ENCODE results near the gene AKAP13.
"Not testable (repeated sequence)": the region's sequence is repeated elsewhere in the genome, so short reads cannot be mapped to it uniquely, and the experiment has no call there.

Gene AKAP13

GRCh38 chr15:85661859-85662258, 281.5 kb downstream of the AKAP13 start:
- Histone ChIP-seq H3K4me1 (ENCODE audit: control insufficient read depth, insufficient read depth, low read length) (no peaks in the 10 kb centered on the region), H3K4me3 (ENCODE audit: low read depth, low read length) (no peak overlapping the region), H3K27ac (ENCODE audit: extremely low read depth, low read depth, low read length) (no peak overlapping the region), H3K9me3 (ENCODE audit: control insufficient read depth, insufficient read depth, low read depth, low read length) (no peaks in the 10 kb centered on the region), H3K36me3 (ENCODE audit: control insufficient read depth in 2 of 2, insufficient read depth in 1 of 2, low read length in 2 of 2) (peaks cover 11 to 31% of the 10 kb centered on the region in 2 experiments; a peak in 2 of 3 replicates)
- CTCF ChIA-PET = no interaction called here
- TF ChIP-seq, protein P1, sequence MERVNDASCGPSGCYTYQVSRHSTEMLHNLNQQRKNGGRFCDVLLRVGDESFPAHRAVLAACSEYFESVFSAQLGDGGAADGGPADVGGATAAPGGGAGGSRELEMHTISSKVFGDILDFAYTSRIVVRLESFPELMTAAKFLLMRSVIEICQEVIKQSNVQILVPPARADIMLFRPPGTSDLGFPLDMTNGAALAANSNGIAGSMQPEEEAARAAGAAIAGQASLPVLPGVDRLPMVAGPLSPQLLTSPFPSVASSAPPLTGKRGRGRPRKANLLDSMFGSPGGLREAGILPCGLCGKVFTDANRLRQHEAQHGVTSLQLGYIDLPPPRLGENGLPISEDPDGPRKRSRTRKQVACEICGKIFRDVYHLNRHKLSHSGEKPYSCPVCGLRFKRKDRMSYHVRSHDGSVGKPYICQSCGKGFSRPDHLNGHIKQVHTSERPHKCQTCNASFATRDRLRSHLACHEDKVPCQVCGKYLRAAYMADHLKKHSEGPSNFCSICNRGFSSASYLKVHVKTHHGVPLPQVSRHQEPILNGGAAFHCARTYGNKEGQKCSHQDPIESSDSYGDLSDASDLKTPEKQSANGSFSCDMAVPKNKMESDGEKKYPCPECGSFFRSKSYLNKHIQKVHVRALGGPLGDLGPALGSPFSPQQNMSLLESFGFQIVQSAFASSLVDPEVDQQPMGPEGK (tag by site-specific recombination; IDR thresholded peaks at IDR 0.05) = no peak
- TF ChIP-seq ZNF350 (tag by site-specific recombination; IDR thresholded peaks at IDR 0.05) = no peak
- TF ChIP-seq, protein P2, sequence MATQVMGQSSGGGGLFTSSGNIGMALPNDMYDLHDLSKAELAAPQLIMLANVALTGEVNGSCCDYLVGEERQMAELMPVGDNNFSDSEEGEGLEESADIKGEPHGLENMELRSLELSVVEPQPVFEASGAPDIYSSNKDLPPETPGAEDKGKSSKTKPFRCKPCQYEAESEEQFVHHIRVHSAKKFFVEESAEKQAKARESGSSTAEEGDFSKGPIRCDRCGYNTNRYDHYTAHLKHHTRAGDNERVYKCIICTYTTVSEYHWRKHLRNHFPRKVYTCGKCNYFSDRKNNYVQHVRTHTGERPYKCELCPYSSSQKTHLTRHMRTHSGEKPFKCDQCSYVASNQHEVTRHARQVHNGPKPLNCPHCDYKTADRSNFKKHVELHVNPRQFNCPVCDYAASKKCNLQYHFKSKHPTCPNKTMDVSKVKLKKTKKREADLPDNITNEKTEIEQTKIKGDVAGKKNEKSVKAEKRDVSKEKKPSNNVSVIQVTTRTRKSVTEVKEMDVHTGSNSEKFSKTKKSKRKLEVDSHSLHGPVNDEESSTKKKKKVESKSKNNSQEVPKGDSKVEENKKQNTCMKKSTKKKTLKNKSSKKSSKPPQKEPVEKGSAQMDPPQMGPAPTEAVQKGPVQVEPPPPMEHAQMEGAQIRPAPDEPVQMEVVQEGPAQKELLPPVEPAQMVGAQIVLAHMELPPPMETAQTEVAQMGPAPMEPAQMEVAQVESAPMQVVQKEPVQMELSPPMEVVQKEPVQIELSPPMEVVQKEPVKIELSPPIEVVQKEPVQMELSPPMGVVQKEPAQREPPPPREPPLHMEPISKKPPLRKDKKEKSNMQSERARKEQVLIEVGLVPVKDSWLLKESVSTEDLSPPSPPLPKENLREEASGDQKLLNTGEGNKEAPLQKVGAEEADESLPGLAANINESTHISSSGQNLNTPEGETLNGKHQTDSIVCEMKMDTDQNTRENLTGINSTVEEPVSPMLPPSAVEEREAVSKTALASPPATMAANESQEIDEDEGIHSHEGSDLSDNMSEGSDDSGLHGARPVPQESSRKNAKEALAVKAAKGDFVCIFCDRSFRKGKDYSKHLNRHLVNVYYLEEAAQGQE (tag by site-specific recombination; IDR thresholded peaks at IDR 0.05) = no peak
- no peak for TF ChIP-seq ZNF843 (tag by site-specific recombination; IDR thresholded peaks at IDR 0.05)
- no peak for TF ChIP-seq ZNF132 (tag by site-specific recombination; IDR thresholded peaks at IDR 0.05; ENCODE audit: borderline replicate concordance)
- no peak for TF ChIP-seq ZNF473 (tag by site-specific recombination; IDR thresholded peaks at IDR 0.05)
- no peak for TF ChIP-seq ZNF664 (tag by site-specific recombination; IDR thresholded peaks at IDR 0.05)
- no peak for TF ChIP-seq ZNF639 (tag by site-specific recombination; IDR thresholded peaks at IDR 0.05)
- TF ChIP-seq ZNF211 (tag by site-specific recombination; IDR thresholded peaks at IDR 0.05; ENCODE audit: low read depth) = no peak
- TF ChIP-seq ZNF174 (tag by site-specific recombination; IDR thresholded peaks at IDR 0.05) = no peak
- POLR2A ChIA-PET = no interaction called here

DNA sequence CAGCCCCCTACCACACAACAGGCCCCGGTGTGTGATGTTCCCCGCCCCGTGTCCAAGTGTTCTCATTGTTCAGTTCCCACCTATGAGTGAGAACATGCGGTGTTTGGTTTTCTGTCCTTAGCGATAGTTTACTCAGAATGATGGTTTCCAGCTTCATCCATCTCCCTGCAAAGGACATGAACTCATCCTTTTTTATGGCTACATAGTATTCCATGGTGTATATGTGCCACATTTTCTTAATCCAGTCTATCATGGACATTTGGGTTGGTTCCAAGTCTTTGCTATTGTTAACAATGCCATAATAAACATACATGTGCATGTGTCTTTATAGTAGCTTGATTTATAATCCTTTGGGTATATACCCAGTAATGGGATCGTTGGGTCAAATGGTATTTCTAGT, 285.3 kb downstream of the AKAP13 start:
- H3K4me1 ChIP-seq (ENCODE audit: control insufficient read depth, insufficient read depth, low read length); H3K4me3 ChIP-seq (ENCODE audit: low read depth, low read length); CTCF ChIA-PET; POLR2A ChIA-PET; H3K27ac ChIP-seq (ENCODE audit: extremely low read depth, low read depth, low read length); H3K9me3 ChIP-seq (ENCODE audit: control insufficient read depth, insufficient read depth, low read depth, low read length): not testable (repeated sequence)
- peak; percentile 91 for TF ChIP-seq ZNF146 (tag by site-specific recombination; IDR thresholded peaks at IDR 0.05)
- peaks cover 8 to 30% of the 10 kb centered on the region in 2 experiments; a peak in 2 of 3 replicates for H3K36me3 ChIP-seq (ENCODE audit: control insufficient read depth in 2 of 2, insufficient read depth in 1 of 2, low read length in 2 of 2)

DNA sequence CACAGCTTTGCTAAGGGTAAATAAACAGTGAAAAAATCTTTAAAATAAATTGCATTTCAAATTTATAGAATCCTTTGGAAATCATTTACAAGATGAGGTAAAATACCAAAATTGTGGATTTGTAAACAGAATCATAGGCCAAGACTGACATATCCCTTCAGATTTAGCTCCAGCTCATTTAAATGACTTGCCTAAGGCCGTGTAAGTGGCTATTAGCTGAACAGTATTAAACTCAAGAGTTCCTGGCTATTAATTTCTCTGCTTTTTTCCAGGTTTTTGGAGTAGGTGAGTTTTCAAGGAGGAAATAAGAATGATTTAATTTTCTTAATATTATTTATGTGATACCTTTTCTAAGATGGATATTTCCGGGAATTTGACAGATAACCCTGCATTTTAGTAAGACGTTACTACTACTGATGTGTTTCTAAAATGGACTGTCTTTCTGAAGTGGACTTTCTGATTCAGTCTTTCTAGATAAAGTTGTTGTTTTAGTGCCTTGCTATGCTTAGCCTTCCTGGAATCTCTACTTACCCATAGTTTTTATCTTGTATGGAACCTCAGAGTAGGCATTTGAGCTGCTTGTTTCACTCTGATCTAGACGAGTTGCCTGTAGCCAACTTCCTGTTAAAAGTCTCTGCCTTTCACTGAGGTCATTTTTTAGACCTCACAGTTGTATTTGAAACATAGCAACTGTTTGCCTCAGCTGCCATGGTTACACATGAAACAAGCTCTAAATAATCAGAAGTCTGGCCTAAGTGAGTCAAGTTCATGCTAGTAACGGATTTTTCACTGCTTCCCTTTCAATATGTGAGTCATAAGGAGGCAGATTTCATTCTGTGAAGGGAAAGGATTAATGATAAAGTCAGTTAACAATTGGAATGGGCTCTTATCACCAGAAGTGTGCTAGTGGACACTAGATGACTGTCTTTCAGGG, 287.4 kb downstream of the AKAP13 start:
- H3K36me3 ChIP-seq (ENCODE audit: control insufficient read depth in 2 of 2, insufficient read depth in 1 of 2, low read length in 2 of 2) = peaks cover 8 to 37% of the 10 kb centered on the region in 2 experiments; a peak in 2 of 3 replicates
- H3K9me3 ChIP-seq (ENCODE audit: control insufficient read depth, insufficient read depth, low read depth, low read length) = no peaks in the 10 kb centered on the region
- H3K27ac ChIP-seq (ENCODE audit: extremely low read depth, low read depth, low read length) = no peak overlapping the region
- CTCF ChIA-PET = interaction anchor here (1.2 to 1.4 kb wide), 2 partner anchors 10 to 62 kb away, joined by 3 to 5 read pairs; no protein-coding TSS in a partner anchor
- peaks cover 3% of the 10 kb centered on the region; the same call in 1 of the 2 replicates for H3K4me1 ChIP-seq (ENCODE audit: control insufficient read depth, insufficient read depth, low read length)
- TF ChIP-seq MYNN (tag by site-specific recombination; IDR thresholded peaks at IDR 0.05; ENCODE audit: borderline replicate concordance) (peak; percentile 67; the same call in 1 of the 2 replicates), PRDM1 (tag by site-specific recombination; IDR thresholded peaks at IDR 0.05) (peak; percentile 59; the same call in 1 of the 2 replicates), ZSCAN23 (tag by site-specific recombination; IDR thresholded peaks at IDR 0.05) (no peak)
- no peak overlapping the region for H3K4me3 ChIP-seq (ENCODE audit: low read depth, low read length)
- POLR2A ChIA-PET = no interaction called here

Measured in HEK293 (cell line).